IMR-90 (cell line): ENCODE results near the gene NPBWR2. TPM values are rescaled to one million over a fixed set of nuclear protein-coding genes. Genes with fewer than 3 reads are reported as not detected.

Experiments
- ATAC-seq: fragments of 200-7000 bp; cut with Tn5 transposase; 2 replicates; pipeline ENCODE4 v1.9.1; 2020; ENCODE audit warnings: low read depth, mild to moderate bottlenecking, moderate library complexity
- BruUV-seq: library from RNA; stranded (reverse); fragments of 400-500 nt; replicated peaks from 2 replicates; lab custom pipeline; 2021; lab: Mats Ljungman, UMichigan
- CTCF ChIA-PET: fragments of 300-600 bp; formaldehyde crosslinking; extraction: SDS; loops from one replicate; lab custom pipeline; 2021; ENCODE audit warnings: antibody characterized with exemption; lab: Yijun Ruan, JAX
- POLR2A ChIA-PET: fragments of 300-600 bp; sonication (Branson Sonifier 250); formaldehyde crosslinking; loops from one replicate; lab custom pipeline; 2022; ENCODE audit warnings: antibody characterized with exemption; ENCODE audit not compliant: unreplicated experiment; lab: Charles Lee
- DNase-seq: peaks from one replicate; pipeline ENCODE4 v3.0.0; 2013
- H2AFZ ChIP-seq: replicated peaks from 2 replicates; pipeline ENCODE3; 2013; ENCODE audit warnings: low read length, mild to moderate bottlenecking; ENCODE audit not compliant: poor library complexity
- H2AK5ac ChIP-seq: 2 replicates; pipeline ENCODE4 v1.6.1; 2013; ENCODE audit warnings: low read depth, low read length, inconsistent platforms
- H2AK9ac ChIP-seq: replicated peaks from 2 replicates; pipeline ENCODE3; 2013; ENCODE audit warnings: mild to moderate bottlenecking, low read depth, low read length, moderate library complexity; ENCODE audit not compliant: poor library complexity
- H2BK120ac ChIP-seq: 2 replicates; pipeline ENCODE4 v1.6.1; 2013; ENCODE audit warnings: low read depth, low read length, inconsistent platforms
- H2BK15ac ChIP-seq: 3 replicates; pipeline ENCODE4 v1.6.1; 2013; ENCODE audit warnings: low read depth, low read length, inconsistent platforms
- H2BK20ac ChIP-seq: 2 replicates; pipeline ENCODE4 v1.6.1; 2013; ENCODE audit warnings: low read depth, mild to moderate bottlenecking, inconsistent platforms, low read length, moderate library complexity
- H2BK5ac ChIP-seq: 2 replicates; pipeline ENCODE4 v1.6.1; 2013; ENCODE audit warnings: mild to moderate bottlenecking, low read depth, low read length, inconsistent platforms; ENCODE audit not compliant: poor library complexity, severe bottlenecking
- H3K14ac ChIP-seq: replicated peaks from 2 replicates; pipeline ENCODE4 v1.6.1; 2013; ENCODE audit warnings: low read depth, low read length, inconsistent platforms
- H3K18ac ChIP-seq: 2 replicates; pipeline ENCODE4 v1.6.1; 2013; ENCODE audit warnings: low read depth, low read length, control low read depth
- H3K23ac ChIP-seq: 2 replicates; pipeline ENCODE4 v1.6.1; 2013; ENCODE audit warnings: low read depth, low read length, inconsistent platforms
- H3K27ac ChIP-seq: 2 replicates; pipeline ENCODE4 v1.5.1; 2013; ENCODE audit warnings: mild to moderate bottlenecking, control low read depth, low read length; ENCODE audit not compliant: insufficient read depth
- H3K27me3 ChIP-seq: 2 replicates; pipeline ENCODE4 v1.6.1; 2013; ENCODE audit warnings: low read length; ENCODE audit not compliant: control insufficient read depth, insufficient read depth
- H3K36me3 ChIP-seq: 2 replicates; pipeline ENCODE4 v1.6.1; 2013; ENCODE audit warnings: low read length, mixed read lengths; ENCODE audit not compliant: control insufficient read depth, insufficient read depth
- H3K4ac ChIP-seq: 2 replicates; pipeline ENCODE4 v1.6.1; 2013; ENCODE audit warnings: low read depth, low read length, inconsistent platforms
- H3K4me1 ChIP-seq: 2 replicates; pipeline ENCODE4 v1.6.1; 2013; ENCODE audit warnings: low read length, mixed read lengths; ENCODE audit not compliant: control insufficient read depth, insufficient read depth
- H3K4me2 ChIP-seq: 2 replicates; pipeline ENCODE4 v1.6.1; 2013; ENCODE audit warnings: low read depth, mild to moderate bottlenecking, control low read depth, low read length, moderate library complexity
- H3K4me3 ChIP-seq: 2 replicates; pipeline ENCODE4 v1.5.1; 2013; ENCODE audit warnings: low read depth, mild to moderate bottlenecking, control low read depth, low read length, moderate library complexity; ENCODE audit not compliant: insufficient read depth
- H3K56ac ChIP-seq: 2 replicates; pipeline ENCODE4 v1.6.1; 2013; ENCODE audit warnings: low read length, inconsistent platforms; ENCODE audit not compliant: insufficient read depth; ENCODE audit errors: extremely low read depth
- H3K79me1 ChIP-seq, 2 experiments: 2 replicates each; pipeline ENCODE4 v1.6.1; 2013; ENCODE audit warnings: low read length in 2 of 2, inconsistent platforms in 1 of 2, low read depth in 1 of 2
- H3K9ac ChIP-seq: 2 replicates; pipeline ENCODE4 v1.6.1; 2013; ENCODE audit warnings: low read depth, low read length, control low read depth
- H3K9me1 ChIP-seq: 2 replicates; pipeline ENCODE4 v1.6.1; 2013; ENCODE audit warnings: low read length, inconsistent platforms; ENCODE audit not compliant: insufficient read depth
- H3K9me3 ChIP-seq: 2 replicates; pipeline ENCODE4 v1.6.1; 2013; ENCODE audit warnings: low read length; ENCODE audit not compliant: control insufficient read depth, insufficient read depth
- H4K20me1 ChIP-seq: 2 replicates; pipeline ENCODE4 v1.6.1; 2013; ENCODE audit warnings: low read length, inconsistent platforms; ENCODE audit not compliant: insufficient read depth
- H4K5ac ChIP-seq: 2 replicates; pipeline ENCODE4 v1.6.1; 2013; ENCODE audit warnings: mild to moderate bottlenecking, low read depth, low read length, control low read depth
- H4K8ac ChIP-seq, 2 experiments: 2 replicates each; pipeline ENCODE4 v1.6.1; 2013; ENCODE audit warnings: low read depth in 2 of 2, low read length in 2 of 2, control low read depth in 1 of 2, inconsistent platforms in 1 of 2
- H4K91ac ChIP-seq: 2 replicates; pipeline ENCODE4 v1.6.1; 2013; ENCODE audit warnings: low read depth, low read length, inconsistent platforms; ENCODE audit not compliant: insufficient read depth
- BHLHE40 ChIP-seq: fragments of 150-350 bp; IDR thresholded peaks from 2 replicates; pipeline ENCODE4 v1.6.1; 2016; ENCODE audit warnings: mild to moderate bottlenecking, low read depth, low read length
- CEBPB ChIP-seq: IDR thresholded peaks from 2 replicates; pipeline ENCODE4 v1.6.1; 2012; ENCODE audit warnings: low read depth, low read length, improper control_type of control experiment
- CHD1 ChIP-seq: IDR thresholded peaks from 2 replicates; pipeline ENCODE4 v1.6.1; 2012; ENCODE audit warnings: low read depth, low read length, improper control_type of control experiment
- CTCF ChIP-seq: conservative IDR thresholded peaks from 2 replicates; pipeline ENCODE4 v1.5.1; 2012; ENCODE audit warnings: mild to moderate bottlenecking, low read depth, low read length, improper control_type of control experiment
- FOS ChIP-seq: fragments of 150-350 bp; IDR thresholded peaks from 2 replicates; pipeline ENCODE4 v1.6.1; 2016; ENCODE audit warnings: low read depth, low read length
- MAFK ChIP-seq: IDR thresholded peaks from 2 replicates; pipeline ENCODE4 v1.6.1; 2012; ENCODE audit warnings: low read depth, low read length, improper control_type of control experiment
- MAZ ChIP-seq: IDR thresholded peaks from 2 replicates; pipeline ENCODE4 v1.6.1; 2012; ENCODE audit warnings: low read depth, mild to moderate bottlenecking, low read length, improper control_type of control experiment, moderate library complexity, borderline replicate concordance
- MXI1 ChIP-seq: IDR thresholded peaks from 2 replicates; pipeline ENCODE4 v1.6.1; 2012; ENCODE audit warnings: low read depth, mild to moderate bottlenecking, low read length, moderate library complexity, borderline replicate concordance
- NFE2L2 ChIP-seq: fragments of 150-350 bp; IDR thresholded peaks from 2 replicates; pipeline ENCODE4 v1.6.1; 2016; ENCODE audit warnings: low read depth, mild to moderate bottlenecking, low read length
- POLR2A ChIP-seq: IDR thresholded peaks from 2 replicates; pipeline ENCODE4 v1.6.1; 2012; ENCODE audit warnings: mild to moderate bottlenecking, low read depth, low read length
- RAD21 ChIP-seq: IDR thresholded peaks from 2 replicates; pipeline ENCODE4 v1.6.1; 2012; ENCODE audit warnings: low read length, improper control_type of control experiment
- RCOR1 ChIP-seq: IDR thresholded peaks from 2 replicates; pipeline ENCODE4 v1.6.1; 2012; ENCODE audit warnings: mild to moderate bottlenecking, low read length, improper control_type of control experiment; ENCODE audit not compliant: insufficient replicate concordance
- RFX5 ChIP-seq: IDR thresholded peaks from 2 replicates; pipeline ENCODE4 v1.8.0; 2012; ENCODE audit warnings: low read depth, mild to moderate bottlenecking, low read length, moderate library complexity
- WGBS, 2 experiments: methylation state at CpG; one replicate each; pipeline versions ENCODE4 v1.1.5 to v1.1.7; 2013; ENCODE audit warnings: missing lambda C conversion rate in 2 of 2; ENCODE audit not compliant: insufficient read length in 1 of 2; ENCODE audit errors: extremely low coverage in 2 of 2; 5-methylcytosine and 5-hydroxymethylcytosine counted together
- dilution Hi-C: fragments of 300-500 bp; cut with HindIII; formaldehyde crosslinking; loops from one replicate; pipeline ENCODE4 v1.14.3; 2018; ENCODE audit warnings: low sequenced_read_pairs; ENCODE audit not compliant: unreplicated experiment
- in situ Hi-C: fragments of 300-500 bp; cut with MboI; formaldehyde crosslinking; loops from 3 replicates; pipeline ENCODE4 v1.14.3; 2019; ENCODE audit warnings: low sequenced_read_pairs, inconsistent platforms, mixed read lengths
- intact Hi-C: fragments of 100-400 bp; cut with micrococcal nuclease; formaldehyde crosslinking; loops from 2 replicates; pipeline ENCODE4 v1.10.0; 2022
- polyA plus RNA-seq, 3 experiments: library from polyadenylated mRNA; depleted of rRNA; stranded (reverse); fragments of >200 nt; gene quantifications; 2 replicates each; pipeline ENCODE4 v1.2.3, GENCODE V29; 2012; ENCODE audit warnings: low replicate concordance in 1 of 3
- total RNA-seq: library from RNA; depleted of rRNA; stranded (reverse); fragments of >200 nt; gene quantifications from 2 replicates; pipeline ENCODE4 v1.2.3, GENCODE V29; 2012
- TF ChIP-seq, protein P1 (sequence below): fragments of 150-350 bp; IDR thresholded peaks from 2 replicates; pipeline ENCODE4 v1.6.1; 2016; ENCODE audit warnings: low read depth, mild to moderate bottlenecking, low read length, moderate library complexity, borderline replicate concordance
- TF ChIP-seq, protein P2 (sequence below): fragments of 150-350 bp; IDR thresholded peaks from 2 replicates; pipeline ENCODE4 v1.6.1; 2017; ENCODE audit warnings: mild to moderate bottlenecking, antibody characterized with exemption, low read length, low read depth

NPBWR2 gene
- total and polyA plus RNA-seq, 2 of the 4 experiments (the other 2 are of a cell fraction): not detected

DNA sequence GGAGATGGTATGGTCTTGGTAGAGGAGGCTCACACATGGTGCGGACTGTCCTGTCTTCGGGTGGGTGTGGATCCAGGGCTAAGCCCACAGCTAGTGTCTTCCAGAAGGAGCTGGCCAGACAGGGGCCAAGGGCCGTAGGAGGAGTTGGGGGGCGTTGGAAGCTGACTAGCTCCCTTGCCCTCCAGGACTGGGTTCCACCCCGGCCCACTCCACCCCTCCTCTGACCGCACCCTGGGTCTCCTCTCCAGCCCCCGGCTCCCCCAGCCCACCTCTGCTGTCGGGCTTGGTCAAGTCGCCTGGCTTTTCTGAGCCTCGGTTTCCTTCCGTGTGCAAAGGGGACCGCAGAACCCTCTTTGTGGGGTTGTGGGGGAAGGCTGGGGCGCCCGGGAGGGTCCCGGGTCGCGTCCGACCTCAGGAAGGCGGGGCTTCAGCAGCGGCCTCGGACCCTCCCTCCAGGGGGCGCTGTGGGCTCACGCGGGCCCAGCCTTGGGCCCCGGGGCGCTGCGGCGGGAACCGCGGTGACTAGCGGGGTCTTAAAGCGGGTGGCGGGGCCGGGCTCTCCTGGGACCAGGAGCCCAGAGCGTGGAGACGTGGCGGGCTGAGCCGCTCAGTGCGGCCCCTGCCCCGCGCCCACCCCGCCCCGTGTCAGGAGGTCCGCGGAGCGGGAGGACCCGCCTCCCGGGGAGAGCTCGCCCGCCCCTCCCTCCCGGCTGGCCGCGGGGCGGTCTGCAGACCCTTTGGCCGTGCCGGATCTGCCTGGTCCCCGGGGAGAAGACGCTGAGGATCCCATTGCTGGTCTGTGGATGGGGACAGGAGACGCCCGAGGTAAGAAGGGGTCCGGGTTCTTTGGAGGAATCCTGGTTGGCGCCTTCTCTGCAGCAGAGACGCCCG, 5.4 kb downstream of the NPBWR2 start:
- ATAC-seq (peak; percentile 84), DNase-seq (no peak)
- H3K27ac ChIP-seq: no peak overlapping the region
- H2BK15ac ChIP-seq: no peak overlapping the region
- H4K20me1 ChIP-seq: no peaks in the 10 kb centered on the region
- CTCF ChIA-PET: no interaction called here
- in situ Hi-C loops: no loop called here
- peaks cover 47% of the 10 kb centered on the region for H3K27me3 ChIP-seq
- H3K18ac ChIP-seq: no peak overlapping the region
- no peak overlapping the region for H2BK5ac ChIP-seq
- no peak overlapping the region for H2BK20ac ChIP-seq
- H3K56ac ChIP-seq: no peak overlapping the region
- dilution Hi-C loops: no loop called here
- H3K79me1 ChIP-seq: no peaks in the 10 kb centered on the region
- WGBS, 2 experiments: 9% methylated on average over 18 of the region's 64 CpGs; no CpG with 5 or more reads in 1 of the 2 experiments
- no peak overlapping the region for H4K5ac ChIP-seq
- no peaks in the 10 kb centered on the region for H3K36me3 ChIP-seq
- peak overlapping the region; percentile 78 for H2AFZ ChIP-seq
- no TSS peak for BruUV-seq
- POLR2A ChIA-PET: no interaction called here
- no peak overlapping the region for H2AK5ac ChIP-seq
- no peak overlapping the region for H4K8ac ChIP-seq
- H2BK120ac ChIP-seq: no peak overlapping the region
- H4K91ac ChIP-seq: no peak overlapping the region
- H3K4me2 ChIP-seq: no peak overlapping the region
- no peaks in the 10 kb centered on the region for H3K9me1 ChIP-seq
- no peak overlapping the region for H2AK9ac ChIP-seq
- intact Hi-C loops: no loop called here
- no peak overlapping the region for H3K14ac ChIP-seq
- H3K4me1 ChIP-seq: no peaks in the 10 kb centered on the region
- H3K4ac ChIP-seq: no peak overlapping the region
- no peak overlapping the region for H3K23ac ChIP-seq
- H3K9ac ChIP-seq: no peak overlapping the region
- H3K4me3 ChIP-seq: no peak overlapping the region; the same call in 1 of the 2 replicates
- H3K9me3 ChIP-seq: no peaks in the 10 kb centered on the region
- TF ChIP-seq MAFK (no peak), FOS (no peak), CHD1 (no peak), NFE2L2 (no peak), RFX5 (no peak), RAD21 (peak; percentile 41), CTCF (peak; percentile 60), BHLHE40 (no peak), MAZ (no peak), MXI1 (no peak), CEBPB (no peak), RCOR1 (no peak), POLR2A (no peak)
- TF ChIP-seq, protein P1, sequence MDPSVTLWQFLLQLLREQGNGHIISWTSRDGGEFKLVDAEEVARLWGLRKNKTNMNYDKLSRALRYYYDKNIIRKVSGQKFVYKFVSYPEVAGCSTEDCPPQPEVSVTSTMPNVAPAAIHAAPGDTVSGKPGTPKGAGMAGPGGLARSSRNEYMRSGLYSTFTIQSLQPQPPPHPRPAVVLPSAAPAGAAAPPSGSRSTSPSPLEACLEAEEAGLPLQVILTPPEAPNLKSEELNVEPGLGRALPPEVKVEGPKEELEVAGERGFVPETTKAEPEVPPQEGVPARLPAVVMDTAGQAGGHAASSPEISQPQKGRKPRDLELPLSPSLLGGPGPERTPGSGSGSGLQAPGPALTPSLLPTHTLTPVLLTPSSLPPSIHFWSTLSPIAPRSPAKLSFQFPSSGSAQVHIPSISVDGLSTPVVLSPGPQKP: no peak
- TF ChIP-seq, protein P2, sequence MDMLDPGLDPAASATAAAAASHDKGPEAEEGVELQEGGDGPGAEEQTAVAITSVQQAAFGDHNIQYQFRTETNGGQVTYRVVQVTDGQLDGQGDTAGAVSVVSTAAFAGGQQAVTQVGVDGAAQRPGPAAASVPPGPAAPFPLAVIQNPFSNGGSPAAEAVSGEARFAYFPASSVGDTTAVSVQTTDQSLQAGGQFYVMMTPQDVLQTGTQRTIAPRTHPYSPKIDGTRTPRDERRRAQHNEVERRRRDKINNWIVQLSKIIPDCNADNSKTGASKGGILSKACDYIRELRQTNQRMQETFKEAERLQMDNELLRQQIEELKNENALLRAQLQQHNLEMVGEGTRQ: no peak
